ENCODE measurements around the gene CHMP6.
A peak's percentile ranks its signal among the peaks of the same experiment; 100 is the strongest.

The CHMP6 gene

DNA sequence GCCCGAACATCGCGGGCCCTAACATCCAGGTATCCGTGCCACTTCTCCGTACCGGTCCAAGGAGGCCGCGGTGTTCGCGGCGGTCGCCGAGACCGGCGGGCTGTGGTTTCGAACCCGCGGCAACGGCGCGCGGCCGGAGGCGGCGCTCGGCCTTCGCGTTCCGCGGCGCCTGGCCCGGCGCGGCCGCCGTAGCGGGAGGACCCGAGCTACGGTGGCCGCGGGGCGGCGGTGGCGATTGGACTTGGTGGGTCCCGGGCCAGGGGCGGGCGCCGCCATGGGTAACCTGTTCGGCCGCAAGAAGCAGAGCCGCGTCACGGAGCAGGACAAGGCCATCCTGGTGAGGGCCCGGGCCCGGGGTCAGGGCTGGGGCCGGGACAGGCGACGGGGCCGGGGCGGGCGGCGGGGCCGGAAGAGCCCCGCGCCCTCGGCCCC lies at the start of gene CHMP6:
Gene CHMP6 (plus strand): TSS at position 197 of the 432 bp plus-strand sequence. CDS start 78 bp downstream, at position 275.
- DNase-seq: peak; percentile 50 to 81 (median 66)

- no peak for DNase-seq
Observed at GRCh38 chr17:80942423-80943345, 49.0 kb upstream of the CHMP6 start.

GRCh38 chr17:80943346-80944145 lies 48.1 kb upstream of the CHMP6 start:
- DNase-seq: no peak

- no peak for DNase-seq
Observed at GRCh38 chr17:80944326-80944725, 47.3 kb upstream of the CHMP6 start.

DNA sequence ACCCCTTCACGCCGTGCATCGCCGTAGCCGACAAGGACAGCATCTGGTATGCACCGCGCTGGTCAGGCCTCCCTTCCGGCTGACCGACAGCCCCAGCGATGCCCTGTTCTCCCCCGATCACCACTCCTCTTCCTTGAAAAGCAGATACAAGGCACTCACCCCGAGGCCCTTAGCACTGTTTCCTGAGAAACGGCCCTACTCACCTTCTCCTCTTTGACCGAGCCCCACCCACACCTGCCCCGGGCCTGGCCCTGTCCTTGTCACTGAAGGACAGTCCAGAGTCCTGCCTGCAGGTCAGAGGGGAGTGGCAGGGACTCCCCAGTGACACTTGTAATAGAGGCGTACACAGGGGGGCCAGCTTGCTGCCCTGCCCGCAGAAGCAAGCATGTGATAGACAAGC lies 45.9 kb upstream of the CHMP6 start:
- no peak for DNase-seq

GRCh38 chr17:80946449-80946848 lies 45.2 kb upstream of the CHMP6 start:
- no peak for DNase-seq

GRCh38 chr17:80947200-80947940 lies 44.3 kb upstream of the CHMP6 start:
- DNase-seq: no peak

- DNase-seq: no peak
Observed at GRCh38 chr17:80948019-80948975, 43.3 kb upstream of the CHMP6 start.

GRCh38 chr17:80948976-80949450 lies 42.6 kb upstream of the CHMP6 start:
- no peak for DNase-seq

DNA sequence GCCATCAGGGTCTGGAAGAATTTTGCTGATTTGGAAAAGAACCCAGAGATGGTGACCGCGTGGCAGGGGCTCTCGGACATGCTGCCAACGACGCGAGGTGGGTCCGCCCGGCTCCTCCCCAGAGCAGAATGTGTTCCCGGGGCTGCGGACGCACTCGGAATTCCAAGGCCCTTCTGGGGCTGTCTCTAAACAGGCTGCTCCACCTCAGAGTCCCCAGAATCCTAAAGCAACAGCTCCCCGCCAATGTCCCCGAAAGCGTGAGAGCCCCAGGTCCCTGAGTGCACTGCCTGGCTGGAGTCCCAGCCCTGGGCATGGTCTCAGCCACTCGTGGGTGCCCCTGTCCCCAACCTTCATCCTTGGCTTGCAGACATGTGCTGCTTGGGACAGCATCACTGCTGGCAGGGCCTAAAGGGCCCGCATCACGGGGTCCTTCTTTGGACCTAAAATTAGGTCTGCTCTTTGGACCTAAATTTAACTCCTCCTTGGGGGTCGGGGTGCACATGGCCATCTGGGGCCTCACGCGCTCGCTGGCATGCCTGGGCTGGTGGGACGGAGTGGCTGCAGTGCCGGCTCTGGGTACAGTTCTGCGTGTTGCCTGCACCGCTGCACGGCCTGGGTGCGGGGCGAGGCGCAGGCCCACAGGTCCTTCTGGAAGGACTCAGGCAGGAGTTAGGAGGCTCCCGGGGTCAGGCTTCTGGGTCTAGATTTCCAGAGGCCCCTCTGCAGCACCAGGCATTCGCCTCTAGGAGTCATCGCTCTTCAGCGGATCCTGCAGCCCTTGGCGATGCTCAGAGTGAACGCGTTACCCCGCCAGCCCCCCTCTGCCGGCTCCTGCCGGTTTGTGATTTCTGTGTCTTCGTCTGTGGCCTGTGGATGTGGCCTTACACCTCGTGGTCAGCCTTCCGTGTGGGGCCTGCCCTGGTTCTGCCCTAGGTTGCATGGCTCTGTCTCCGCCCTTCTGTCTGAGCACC lies 41.9 kb upstream of the CHMP6 start:
- no peak for DNase-seq

DNA sequence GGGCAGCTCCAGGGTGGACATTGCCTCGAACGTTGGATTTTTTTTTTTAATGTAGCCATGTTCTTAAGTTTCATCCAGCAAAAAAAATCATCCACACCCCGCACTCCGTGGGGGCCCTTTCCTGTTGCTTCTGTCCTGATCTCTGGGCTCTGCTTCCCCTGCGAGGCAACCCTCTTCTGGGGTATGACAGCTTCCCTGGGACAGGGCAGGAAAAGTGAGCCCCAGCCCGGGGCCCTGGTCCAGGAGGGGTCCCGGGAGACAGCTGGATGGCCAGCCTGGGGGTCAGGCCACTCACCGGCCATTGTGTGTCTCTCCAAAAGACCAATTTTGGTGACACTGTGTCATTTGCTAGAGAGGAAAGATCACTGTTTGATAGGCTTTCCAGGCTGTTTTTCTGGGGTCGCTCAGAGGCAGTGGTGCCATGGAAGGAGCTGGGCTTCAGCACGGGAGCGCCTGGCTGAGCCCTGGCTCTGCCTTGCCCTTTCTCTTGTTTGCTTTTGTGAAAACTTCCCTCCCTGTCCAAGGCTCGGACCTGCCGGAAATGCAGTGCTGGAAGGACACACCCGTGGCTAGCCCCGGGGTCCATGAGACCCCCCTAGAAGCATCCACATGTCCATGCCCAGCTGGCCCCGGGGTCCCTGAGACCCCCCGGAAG lies 41.0 kb upstream of the CHMP6 start:
- no peak for DNase-seq

- DNase-seq: no peak
Observed at GRCh38 chr17:80951121-80952090, 40.2 kb upstream of the CHMP6 start.

DNA sequence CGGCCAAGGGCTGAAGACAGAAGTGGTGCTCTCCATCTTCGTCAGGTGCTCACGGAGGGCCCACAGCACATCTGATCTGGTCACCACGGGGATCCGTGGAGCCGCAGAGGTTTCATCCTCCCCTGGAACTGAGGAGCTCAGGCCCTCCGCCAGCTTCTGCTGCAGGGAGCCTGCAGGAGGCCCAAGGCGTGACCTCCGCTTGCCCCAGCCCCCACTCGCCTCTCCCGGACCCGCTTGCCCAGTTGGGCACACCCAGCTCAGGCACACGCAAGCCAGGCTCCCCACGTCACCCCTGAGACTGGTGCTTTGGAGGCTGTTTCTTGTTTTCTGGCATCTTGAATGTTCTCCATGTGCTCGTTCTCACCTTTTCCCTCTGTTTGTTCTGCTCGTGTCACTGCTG lies 39.4 kb upstream of the CHMP6 start:
- no peak for DNase-seq

- DNase-seq: no peak
Observed at GRCh38 chr17:80953471-80954315, 37.9 kb upstream of the CHMP6 start.

- DNase-seq: no peak
Observed at GRCh38 chr17:80955078-80955477, 36.6 kb upstream of the CHMP6 start.

GRCh38 chr17:80955671-80956280 lies 35.9 kb upstream of the CHMP6 start:
- no peak for DNase-seq
